ENCODE data around the gene CPT1A.

Gene CPT1A

DNA sequence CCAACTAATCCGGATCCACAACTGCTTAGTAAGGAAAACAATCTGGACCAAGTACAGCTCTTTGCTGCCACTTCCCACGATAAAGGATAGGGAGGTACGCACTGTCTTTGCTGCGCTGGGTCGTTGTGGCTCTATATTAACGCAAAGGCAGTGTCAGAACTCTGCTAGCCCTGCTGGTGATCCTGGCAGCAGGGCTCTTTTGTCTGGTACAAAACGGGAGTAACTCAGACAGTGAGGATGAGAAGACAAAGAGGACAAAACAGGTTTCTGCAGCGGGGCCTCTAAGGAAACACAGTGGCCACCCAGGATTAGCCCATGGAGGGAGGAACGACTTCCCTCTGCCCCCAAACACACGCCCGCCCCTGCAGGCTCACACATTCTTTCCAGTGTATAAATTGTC is 131.3 kb downstream of the CPT1A start:
- H3F3A ChIP-seq (ENCODE audit: low read depth): no peaks in the 10 kb centered on the region
- TF ChIP-seq, protein P1, sequence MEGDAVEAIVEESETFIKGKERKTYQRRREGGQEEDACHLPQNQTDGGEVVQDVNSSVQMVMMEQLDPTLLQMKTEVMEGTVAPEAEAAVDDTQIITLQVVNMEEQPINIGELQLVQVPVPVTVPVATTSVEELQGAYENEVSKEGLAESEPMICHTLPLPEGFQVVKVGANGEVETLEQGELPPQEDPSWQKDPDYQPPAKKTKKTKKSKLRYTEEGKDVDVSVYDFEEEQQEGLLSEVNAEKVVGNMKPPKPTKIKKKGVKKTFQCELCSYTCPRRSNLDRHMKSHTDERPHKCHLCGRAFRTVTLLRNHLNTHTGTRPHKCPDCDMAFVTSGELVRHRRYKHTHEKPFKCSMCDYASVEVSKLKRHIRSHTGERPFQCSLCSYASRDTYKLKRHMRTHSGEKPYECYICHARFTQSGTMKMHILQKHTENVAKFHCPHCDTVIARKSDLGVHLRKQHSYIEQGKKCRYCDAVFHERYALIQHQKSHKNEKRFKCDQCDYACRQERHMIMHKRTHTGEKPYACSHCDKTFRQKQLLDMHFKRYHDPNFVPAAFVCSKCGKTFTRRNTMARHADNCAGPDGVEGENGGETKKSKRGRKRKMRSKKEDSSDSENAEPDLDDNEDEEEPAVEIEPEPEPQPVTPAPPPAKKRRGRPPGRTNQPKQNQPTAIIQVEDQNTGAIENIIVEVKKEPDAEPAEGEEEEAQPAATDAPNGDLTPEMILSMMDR (conservative IDR thresholded peaks at IDR 0.05; ENCODE audit: low read length): no peak
- TF ChIP-seq EZH2phosphoT487 (IDR thresholded peaks at IDR 0.05; ENCODE audit: borderline replicate concordance): no peak
- H3K79me2 ChIP-seq (ENCODE audit: insufficient read depth, low read length): no peaks in the 10 kb centered on the region
- no peaks in the 10 kb centered on the region for H3K27me3 ChIP-seq (ENCODE audit: insufficient read depth, low read length, poor library complexity, severe bottlenecking)
- no peak overlapping the region for H3K4me3 ChIP-seq (ENCODE audit: low read length, poor library complexity, severe bottlenecking)
- H3K4me2 ChIP-seq (ENCODE audit: low read depth, low read length, poor library complexity, severe bottlenecking): no peak overlapping the region
- no peak overlapping the region for H3K9ac ChIP-seq (ENCODE audit: low read depth, low read length, poor library complexity, severe bottlenecking)
- no peaks in the 10 kb centered on the region for H3K4me1 ChIP-seq (ENCODE audit: insufficient read depth, low read length, poor library complexity, severe bottlenecking)
- H3K36me3 ChIP-seq (ENCODE audit: insufficient read depth, low read length): no peaks in the 10 kb centered on the region
- no peaks in the 10 kb centered on the region for H4K20me1 ChIP-seq (ENCODE audit: insufficient read depth, low read length, poor library complexity, severe bottlenecking)
- no peak overlapping the region for H2AFZ ChIP-seq (ENCODE audit: low read length)
- H3K9me2 ChIP-seq (replicated peaks; ENCODE audit: low read depth, low read length): no peaks in the 10 kb centered on the region
- no peaks in the 10 kb centered on the region for H3K9me3 ChIP-seq (ENCODE audit: insufficient read depth, low read depth, low read length)

DNA sequence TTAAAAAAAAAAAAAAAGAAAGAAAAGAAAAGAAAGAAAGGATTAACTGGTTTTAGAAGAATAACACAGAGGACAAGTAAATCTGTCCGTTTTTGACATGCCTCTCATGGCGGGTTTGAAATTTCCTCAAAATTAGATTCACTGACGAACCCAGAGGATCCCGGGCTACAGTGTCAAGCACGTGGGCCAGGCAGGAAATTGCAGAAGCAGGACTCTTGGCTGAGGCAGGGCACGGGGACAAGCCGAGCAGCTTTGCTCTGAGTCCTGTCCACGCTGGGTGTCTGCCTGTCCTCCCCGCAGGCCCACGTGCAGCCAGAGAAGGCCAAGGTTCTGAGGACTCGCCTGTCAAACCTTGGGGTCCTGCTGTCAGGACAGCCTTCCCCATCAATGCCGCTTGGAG is 132.7 kb downstream of the CPT1A start:
- no peak overlapping the region for H3K9ac ChIP-seq (ENCODE audit: low read depth, low read length, poor library complexity, severe bottlenecking)
- H3K4me1 ChIP-seq (ENCODE audit: insufficient read depth, low read length, poor library complexity, severe bottlenecking): no peaks in the 10 kb centered on the region
- no peaks in the 10 kb centered on the region for H3K27me3 ChIP-seq (ENCODE audit: insufficient read depth, low read length, poor library complexity, severe bottlenecking)
- no peaks in the 10 kb centered on the region for H3K36me3 ChIP-seq (ENCODE audit: insufficient read depth, low read length)
- H3K4me3 ChIP-seq (ENCODE audit: low read length, poor library complexity, severe bottlenecking): no peak overlapping the region
- no peak overlapping the region for H3K4me2 ChIP-seq (ENCODE audit: low read depth, low read length, poor library complexity, severe bottlenecking)
- H3K9me3 ChIP-seq (ENCODE audit: insufficient read depth, low read depth, low read length): no peaks in the 10 kb centered on the region
- no peaks in the 10 kb centered on the region for H3K79me2 ChIP-seq (ENCODE audit: insufficient read depth, low read length)
- H4K20me1 ChIP-seq (ENCODE audit: insufficient read depth, low read length, poor library complexity, severe bottlenecking): no peaks in the 10 kb centered on the region
- no peak overlapping the region for H2AFZ ChIP-seq (ENCODE audit: low read length)
- TF ChIP-seq, protein P1 (conservative IDR thresholded peaks at IDR 0.05; ENCODE audit: low read length): no peak
- no peak for TF ChIP-seq EZH2phosphoT487 (IDR thresholded peaks at IDR 0.05; ENCODE audit: borderline replicate concordance)
- H3K9me2 ChIP-seq (replicated peaks; ENCODE audit: low read depth, low read length): no peaks in the 10 kb centered on the region
- H3F3A ChIP-seq (ENCODE audit: low read depth): no peaks in the 10 kb centered on the region

DNA sequence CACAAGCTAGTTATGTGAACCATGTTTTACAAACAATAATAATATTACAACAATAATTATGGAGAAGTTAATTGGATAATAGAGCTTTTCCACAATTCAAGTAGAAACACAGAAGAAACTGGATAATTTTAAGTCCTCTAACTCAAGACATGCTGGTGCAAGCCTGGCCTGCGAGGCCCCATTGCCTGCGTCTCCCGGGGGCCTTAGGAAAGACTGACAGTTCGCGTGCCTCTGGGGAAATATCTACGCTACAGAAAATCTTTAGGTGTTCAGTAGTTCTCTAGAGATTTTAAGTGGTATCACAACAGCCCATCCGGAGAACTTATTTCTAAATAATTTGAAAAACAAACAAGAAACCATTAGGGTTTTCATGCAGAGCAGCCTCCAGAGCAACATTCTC is 134.2 kb downstream of the CPT1A start:
- Histone ChIP-seq H3K36me3 (ENCODE audit: insufficient read depth, low read length) (no peaks in the 10 kb centered on the region), H3K4me2 (ENCODE audit: low read depth, low read length, poor library complexity, severe bottlenecking) (no peak overlapping the region), H3K4me3 (ENCODE audit: low read length, poor library complexity, severe bottlenecking) (no peak overlapping the region), H3K9ac (ENCODE audit: low read depth, low read length, poor library complexity, severe bottlenecking) (no peak overlapping the region), H2AFZ (ENCODE audit: low read length) (no peak overlapping the region), H4K20me1 (ENCODE audit: insufficient read depth, low read length, poor library complexity, severe bottlenecking) (no peaks in the 10 kb centered on the region), H3K27me3 (ENCODE audit: insufficient read depth, low read length, poor library complexity, severe bottlenecking) (no peaks in the 10 kb centered on the region), H3K9me2 (replicated peaks; ENCODE audit: low read depth, low read length) (no peaks in the 10 kb centered on the region), H3F3A (ENCODE audit: low read depth) (no peaks in the 10 kb centered on the region), H3K79me2 (ENCODE audit: insufficient read depth, low read length) (no peaks in the 10 kb centered on the region), H3K9me3 (ENCODE audit: insufficient read depth, low read depth, low read length) (no peaks in the 10 kb centered on the region), H3K4me1 (ENCODE audit: insufficient read depth, low read length, poor library complexity, severe bottlenecking) (no peaks in the 10 kb centered on the region)
- TF ChIP-seq, protein P1 (conservative IDR thresholded peaks at IDR 0.05; ENCODE audit: low read length): no peak
- no peak for TF ChIP-seq EZH2phosphoT487 (IDR thresholded peaks at IDR 0.05; ENCODE audit: borderline replicate concordance)
